HL-60 (cell line): ENCODE measurements around the gene TBC1D14.

Experiments used
- DNase-seq, 2 experiments: peaks; one replicate each; pipeline ENCODE4 v3.0.0-alpha.2; 2010 to 2020; ENCODE audit warnings: low read depth in 1 of 2, low spot score in 1 of 2
- H3K27ac ChIP-seq: fragments of 250-450 bp; sonication (Bioruptor Pico); replicated peaks from 2 replicates; pipeline ENCODE4 v1.5.1; 2020; ENCODE audit warnings: mild to moderate bottlenecking, moderate library complexity
- H3K27me3 ChIP-seq: fragments of 250-450 bp; sonication (Bioruptor Pico); 2 replicates; pipeline ENCODE4 v1.5.1; 2021; ENCODE audit warnings: mild to moderate bottlenecking, moderate library complexity; ENCODE audit not compliant: insufficient read depth, poor library complexity, severe bottlenecking
- H3K4me3 ChIP-seq: replicated peaks from 2 replicates; pipeline ENCODE4 v1.5.1; 2011; ENCODE audit warnings: mild to moderate bottlenecking, control low read depth, low read length; ENCODE audit not compliant: insufficient read depth
- GABPA ChIP-seq: IDR thresholded peaks from 2 replicates; pipeline ENCODE4 v1.6.1; 2012; ENCODE audit warnings: low read depth
- POLR2AphosphoS5 ChIP-seq: IDR thresholded peaks from 2 replicates; pipeline ENCODE4 v1.6.1; 2012; ENCODE audit warnings: low read depth
- SPI1 ChIP-seq: IDR thresholded peaks from 2 replicates; pipeline ENCODE4 v1.6.1; 2012; ENCODE audit warnings: low read depth, mild to moderate bottlenecking, borderline replicate concordance
- TF ChIP-seq, protein P1 (sequence below): IDR thresholded peaks from 2 replicates; pipeline ENCODE4 v1.6.1; 2012; ENCODE audit warnings: low read depth; ENCODE audit not compliant: insufficient replicate concordance
- TF ChIP-seq, protein P2 (sequence below): IDR thresholded peaks from one replicate; pipeline ENCODE4 v1.5.1; 2011; ENCODE audit warnings: low read length, control low read depth, inconsistent platforms; ENCODE audit not compliant: insufficient read depth

The TBC1D14 gene

DNA sequence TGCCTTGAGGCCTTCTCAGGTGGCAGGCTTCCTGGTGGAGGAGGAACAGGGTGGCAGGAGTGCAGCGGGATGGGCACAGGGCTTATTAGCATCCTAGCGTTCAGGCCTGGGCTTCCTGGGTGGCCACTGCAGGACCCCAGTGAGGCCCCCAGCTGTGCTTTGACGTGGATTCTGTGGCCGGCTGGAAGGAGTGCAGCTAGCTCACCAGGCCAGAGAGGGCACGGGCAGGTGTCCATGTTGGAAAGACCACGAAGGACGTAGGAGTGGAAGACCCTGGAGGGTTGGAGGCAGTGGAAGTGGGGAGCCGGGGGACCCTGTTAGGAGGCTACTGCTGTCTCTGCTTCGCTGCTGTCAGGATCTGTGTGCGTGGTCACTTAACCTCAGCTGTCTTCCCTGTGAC is 120.3 kb downstream of the TBC1D14 start:
- Histone ChIP-seq H3K27me3 (no peaks in the 10 kb centered on the region), H3K4me3 (no peak overlapping the region), H3K27ac (no peak overlapping the region)
- no peak for TF ChIP-seq SPI1
- TF ChIP-seq, protein P1, sequence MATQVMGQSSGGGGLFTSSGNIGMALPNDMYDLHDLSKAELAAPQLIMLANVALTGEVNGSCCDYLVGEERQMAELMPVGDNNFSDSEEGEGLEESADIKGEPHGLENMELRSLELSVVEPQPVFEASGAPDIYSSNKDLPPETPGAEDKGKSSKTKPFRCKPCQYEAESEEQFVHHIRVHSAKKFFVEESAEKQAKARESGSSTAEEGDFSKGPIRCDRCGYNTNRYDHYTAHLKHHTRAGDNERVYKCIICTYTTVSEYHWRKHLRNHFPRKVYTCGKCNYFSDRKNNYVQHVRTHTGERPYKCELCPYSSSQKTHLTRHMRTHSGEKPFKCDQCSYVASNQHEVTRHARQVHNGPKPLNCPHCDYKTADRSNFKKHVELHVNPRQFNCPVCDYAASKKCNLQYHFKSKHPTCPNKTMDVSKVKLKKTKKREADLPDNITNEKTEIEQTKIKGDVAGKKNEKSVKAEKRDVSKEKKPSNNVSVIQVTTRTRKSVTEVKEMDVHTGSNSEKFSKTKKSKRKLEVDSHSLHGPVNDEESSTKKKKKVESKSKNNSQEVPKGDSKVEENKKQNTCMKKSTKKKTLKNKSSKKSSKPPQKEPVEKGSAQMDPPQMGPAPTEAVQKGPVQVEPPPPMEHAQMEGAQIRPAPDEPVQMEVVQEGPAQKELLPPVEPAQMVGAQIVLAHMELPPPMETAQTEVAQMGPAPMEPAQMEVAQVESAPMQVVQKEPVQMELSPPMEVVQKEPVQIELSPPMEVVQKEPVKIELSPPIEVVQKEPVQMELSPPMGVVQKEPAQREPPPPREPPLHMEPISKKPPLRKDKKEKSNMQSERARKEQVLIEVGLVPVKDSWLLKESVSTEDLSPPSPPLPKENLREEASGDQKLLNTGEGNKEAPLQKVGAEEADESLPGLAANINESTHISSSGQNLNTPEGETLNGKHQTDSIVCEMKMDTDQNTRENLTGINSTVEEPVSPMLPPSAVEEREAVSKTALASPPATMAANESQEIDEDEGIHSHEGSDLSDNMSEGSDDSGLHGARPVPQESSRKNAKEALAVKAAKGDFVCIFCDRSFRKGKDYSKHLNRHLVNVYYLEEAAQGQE, result no peak
- TF ChIP-seq GABPA, result no peak
- TF ChIP-seq, protein P2, sequence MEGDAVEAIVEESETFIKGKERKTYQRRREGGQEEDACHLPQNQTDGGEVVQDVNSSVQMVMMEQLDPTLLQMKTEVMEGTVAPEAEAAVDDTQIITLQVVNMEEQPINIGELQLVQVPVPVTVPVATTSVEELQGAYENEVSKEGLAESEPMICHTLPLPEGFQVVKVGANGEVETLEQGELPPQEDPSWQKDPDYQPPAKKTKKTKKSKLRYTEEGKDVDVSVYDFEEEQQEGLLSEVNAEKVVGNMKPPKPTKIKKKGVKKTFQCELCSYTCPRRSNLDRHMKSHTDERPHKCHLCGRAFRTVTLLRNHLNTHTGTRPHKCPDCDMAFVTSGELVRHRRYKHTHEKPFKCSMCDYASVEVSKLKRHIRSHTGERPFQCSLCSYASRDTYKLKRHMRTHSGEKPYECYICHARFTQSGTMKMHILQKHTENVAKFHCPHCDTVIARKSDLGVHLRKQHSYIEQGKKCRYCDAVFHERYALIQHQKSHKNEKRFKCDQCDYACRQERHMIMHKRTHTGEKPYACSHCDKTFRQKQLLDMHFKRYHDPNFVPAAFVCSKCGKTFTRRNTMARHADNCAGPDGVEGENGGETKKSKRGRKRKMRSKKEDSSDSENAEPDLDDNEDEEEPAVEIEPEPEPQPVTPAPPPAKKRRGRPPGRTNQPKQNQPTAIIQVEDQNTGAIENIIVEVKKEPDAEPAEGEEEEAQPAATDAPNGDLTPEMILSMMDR, result no peak
- no peak for TF ChIP-seq POLR2AphosphoS5
- DNase-seq, result no peak

DNA sequence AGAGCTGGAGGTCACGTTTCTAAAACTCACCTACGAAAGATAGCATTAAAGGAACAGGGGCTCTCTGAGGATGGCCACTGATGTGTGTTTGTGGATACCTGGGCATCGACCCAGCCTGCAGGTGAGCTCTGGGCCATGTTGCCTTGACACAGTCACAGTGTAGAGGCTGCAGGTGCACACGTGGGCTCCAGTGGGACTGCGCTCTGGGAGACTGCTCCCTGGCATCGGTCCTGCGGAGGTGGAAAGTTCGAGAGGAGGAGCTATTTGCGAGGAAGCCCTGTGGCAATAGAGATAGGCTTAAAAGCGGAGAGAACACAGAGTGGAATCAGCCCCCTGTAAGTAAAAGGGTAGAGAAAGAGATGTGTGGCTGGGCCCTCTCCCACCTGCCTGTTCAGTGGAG is 121.2 kb downstream of the TBC1D14 start:
- H3K4me3 ChIP-seq, result no peak overlapping the region
- TF ChIP-seq, protein P2, result no peak
- no peak for TF ChIP-seq SPI1
- TF ChIP-seq GABPA, result no peak
- TF ChIP-seq, protein P1, result no peak
- no peak for TF ChIP-seq POLR2AphosphoS5

DNA sequence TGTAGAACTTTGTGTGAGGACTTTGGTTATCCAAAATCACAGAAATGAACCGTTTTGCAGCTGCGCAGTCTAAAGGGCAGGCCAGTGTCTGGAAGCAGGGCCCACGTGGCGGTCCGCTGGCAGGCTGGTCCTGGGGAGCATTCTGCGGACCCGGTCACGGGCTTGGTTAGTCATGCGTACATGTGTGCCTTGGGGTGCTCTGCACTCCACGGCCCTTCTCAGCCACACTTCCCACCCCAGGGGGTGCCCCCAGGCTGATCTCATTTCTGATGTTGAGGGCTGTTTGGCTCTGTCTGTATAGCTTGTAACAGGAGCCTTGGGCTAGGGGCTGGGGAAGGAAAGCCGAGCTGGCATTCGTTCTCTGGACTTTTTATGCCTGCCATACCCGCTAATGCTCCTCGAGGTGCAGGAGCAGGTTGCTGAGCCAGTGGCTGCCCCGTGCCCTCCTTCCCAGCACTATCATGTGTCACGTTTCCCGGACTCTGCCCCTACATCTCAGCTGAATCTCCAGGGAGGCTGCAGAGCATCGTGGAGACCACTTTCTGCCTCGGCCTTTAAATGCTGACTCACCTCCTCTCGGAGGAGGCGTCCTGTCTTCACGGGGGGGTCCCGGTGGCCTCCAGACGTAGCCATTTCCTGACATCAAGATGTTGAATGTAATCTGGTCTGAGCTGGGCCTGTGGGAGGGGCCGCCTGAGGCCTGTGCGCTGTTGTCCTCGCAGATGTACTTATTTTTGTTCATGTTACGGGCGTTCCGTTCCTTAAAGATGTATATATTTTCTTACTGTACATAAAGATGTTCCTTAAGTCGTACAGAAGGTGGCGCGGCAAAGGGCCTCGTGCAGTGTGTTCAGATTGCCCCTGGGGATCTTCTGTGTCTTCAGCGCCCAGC is 122.2 kb downstream of the TBC1D14 start:
- DNase-seq, result no peak
- H3K4me3 ChIP-seq, result no peak overlapping the region
- TF ChIP-seq, protein P2, result no peak
- H3K27ac ChIP-seq, result no peak overlapping the region
- H3K27me3 ChIP-seq, result no peaks in the 10 kb centered on the region

More for the DNA sequence above, 121.2 kb downstream of the TBC1D14 start:
- DNase-seq, result no peak
- Histone ChIP-seq H3K27me3 (no peaks in the 10 kb centered on the region), H3K27ac (no peak overlapping the region)
